Stimulated activated naive CD8-positive, alpha-beta T cell treated with anti-CD3 and anti-CD28 coated beads, Interleukin-15, Interleukin-2, amounts not matched to agents 100 U/mL and 50 U/mL, for 24 hours (primary cell): ENCODE data around the gene DCTN1.

ENCODE experiments used
- ATAC-seq: fragments of 150-1000 bp; cut with Tn5 transposase; one replicate; pipeline ENCODE4 v1.10.0; 2021
- DNase-seq: peaks from one replicate; pipeline ENCODE4 v3.0.0; 2021

The DCTN1 gene

DNA sequence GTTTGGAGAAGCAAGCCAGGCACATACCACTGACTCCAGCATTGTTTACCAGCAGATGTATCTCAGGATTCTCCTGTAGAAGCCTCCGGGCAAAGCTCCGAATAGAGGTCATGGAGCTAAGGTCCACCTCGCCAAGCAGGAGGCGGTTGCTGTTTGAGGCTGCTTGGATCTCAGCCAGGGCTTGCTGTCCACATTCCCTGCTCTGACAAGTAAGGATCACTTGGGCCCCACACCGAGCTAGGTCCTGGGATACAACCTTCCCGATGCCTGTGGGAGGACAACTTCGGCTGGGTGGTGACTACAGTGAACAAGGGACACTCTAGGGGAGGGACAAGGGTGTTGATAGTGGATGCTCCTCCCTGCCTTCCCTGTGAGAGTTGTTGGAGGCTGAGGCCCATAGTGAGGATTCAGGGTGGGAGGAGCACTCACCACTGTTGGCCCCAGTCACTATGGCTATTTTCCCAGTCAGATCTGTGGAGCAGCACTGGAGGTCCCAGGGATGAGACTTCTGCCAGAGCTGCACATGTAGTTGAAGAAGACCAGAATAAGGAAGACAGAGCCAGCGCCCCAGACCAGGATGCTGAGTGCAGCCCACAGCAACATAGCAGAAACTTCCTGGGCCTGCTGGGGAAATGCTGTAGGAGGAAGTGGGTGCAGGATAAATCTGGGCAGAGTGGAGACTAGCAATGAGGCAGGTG, 33.0 kb upstream of the DCTN1 start:
- DNase-seq (no peak), ATAC-seq (no peak)

- ATAC-seq (no peak), DNase-seq (no peak)
Measured at GRCh38 chr2:74407682-74408081, 27.6 kb upstream of the DCTN1 start.

GRCh38 chr2:74406035-74406434, 25.9 kb upstream of the DCTN1 start:
- no peak for DNase-seq
- ATAC-seq = no peak

GRCh38 chr2:74401891-74402290, 21.8 kb upstream of the DCTN1 start:
- ATAC-seq (no peak), DNase-seq (no peak)

- peak; percentile 46 for ATAC-seq
- no peak for DNase-seq
Measured at GRCh38 chr2:74399785-74400184, 19.7 kb upstream of the DCTN1 start.

- ATAC-seq (no peak), DNase-seq (no peak)
Measured at GRCh38 chr2:74396149-74396548, 16.0 kb upstream of the DCTN1 start.

DNA sequence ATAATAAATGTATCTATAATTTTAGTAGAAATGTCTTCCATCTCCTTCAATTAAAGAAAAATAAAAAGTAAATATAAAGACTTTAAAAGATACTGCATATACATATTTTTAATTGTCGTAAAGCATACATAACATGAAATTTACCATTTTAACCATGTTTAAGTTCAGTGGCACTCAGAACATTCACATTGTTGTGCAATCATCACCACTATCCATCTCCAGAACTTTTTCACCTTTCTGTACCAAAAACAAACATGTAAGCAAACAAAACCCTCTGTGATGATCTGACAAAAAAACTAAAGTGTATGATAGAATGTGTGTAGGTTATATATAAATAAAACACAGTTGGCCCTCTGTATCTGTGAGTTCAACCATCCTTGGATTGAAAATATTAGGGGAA, 13.4 kb upstream of the DCTN1 start:
- DNase-seq = no peak
- no peak for ATAC-seq

- no peak for DNase-seq
- no peak for ATAC-seq
Measured at GRCh38 chr2:74392449-74392743, 12.3 kb upstream of the DCTN1 start.

DNA sequence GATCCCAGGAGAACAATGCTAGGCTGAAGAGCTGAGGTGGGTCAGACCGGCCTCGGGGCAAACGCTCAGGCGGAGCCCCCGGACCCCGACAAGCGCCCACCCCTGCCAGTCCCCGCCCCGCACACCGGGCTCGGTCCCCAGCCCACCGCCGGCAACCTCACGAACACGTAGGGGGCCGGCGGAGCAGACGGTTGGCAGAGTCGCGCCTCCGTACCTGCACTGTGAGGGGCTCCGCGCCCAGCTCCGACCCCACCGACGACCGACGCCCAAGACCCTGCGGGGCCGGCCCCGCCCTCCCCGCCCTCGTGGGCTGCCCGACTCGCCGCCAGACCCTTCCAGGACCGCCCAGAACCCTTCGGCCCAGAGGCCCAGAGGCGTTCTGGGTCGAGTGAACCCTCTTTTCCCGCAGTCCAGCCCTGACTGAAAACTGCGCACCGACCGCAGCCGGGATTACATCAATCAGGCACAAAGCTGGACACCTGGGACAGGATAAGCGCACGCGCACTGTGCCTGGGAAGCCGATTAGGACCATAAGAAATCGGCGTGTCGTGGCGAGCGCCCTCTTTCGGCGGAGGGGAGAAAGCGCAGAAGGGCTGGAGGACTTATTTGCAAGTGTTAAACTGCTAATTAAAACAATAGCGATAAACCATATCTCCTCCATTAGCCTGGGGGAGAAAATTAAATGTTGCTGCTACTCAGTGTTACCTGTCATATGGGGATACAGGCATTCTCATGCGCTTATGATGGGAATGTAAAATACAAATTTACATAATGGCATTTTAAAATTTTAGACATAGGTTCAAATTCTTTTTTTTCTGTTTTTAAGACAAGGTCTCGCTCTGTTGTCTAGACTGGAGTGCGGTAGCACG, 11.7 kb upstream of the DCTN1 start:
- peak; percentile 96 for DNase-seq
- ATAC-seq = peak; percentile 79

DNA sequence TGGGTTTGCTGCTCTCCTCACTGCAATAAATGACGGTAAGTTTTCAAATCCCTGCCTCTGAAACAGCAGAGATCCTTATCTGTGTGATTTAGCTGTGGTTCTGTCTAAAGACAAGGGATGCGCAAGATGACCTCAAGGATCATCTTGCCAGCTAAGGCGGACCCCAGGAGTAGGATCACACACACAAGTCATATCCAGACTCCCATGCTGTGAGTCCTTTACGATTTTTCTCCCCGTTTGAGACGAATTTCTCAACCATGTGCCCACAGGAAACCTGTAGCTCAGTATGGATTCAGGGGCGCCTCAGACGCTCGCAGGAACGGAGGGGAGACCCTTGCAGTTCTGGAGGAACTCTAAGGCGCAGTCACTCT, 11.1 kb upstream of the DCTN1 start:
- DNase-seq (no peak), ATAC-seq (peak; percentile 24)

DNA sequence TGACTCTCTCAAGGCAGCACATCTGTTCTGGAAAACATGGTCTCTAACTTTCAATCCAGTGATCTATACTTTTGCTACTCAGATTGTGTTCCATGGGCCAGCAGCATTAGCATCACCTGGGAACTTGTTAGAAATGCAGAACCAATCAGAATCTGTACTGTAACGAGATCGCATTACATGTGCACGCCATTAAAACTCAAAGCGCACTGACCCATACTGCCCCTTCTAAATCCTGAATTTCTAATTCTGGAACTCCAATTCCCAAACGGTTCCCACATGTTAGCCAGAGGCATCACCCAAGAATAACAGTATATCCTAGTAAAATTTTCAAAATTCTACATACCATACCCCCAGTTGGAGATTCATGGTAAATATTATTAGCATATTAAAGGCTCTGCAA, 10.5 kb upstream of the DCTN1 start:
- DNase-seq (no peak), ATAC-seq (no peak)

- ATAC-seq = no peak
Measured at GRCh38 chr2:74387346-74387745, 7.2 kb upstream of the DCTN1 start.

GRCh38 chr2:74385396-74385795, 5.3 kb upstream of the DCTN1 start:
- no peak for DNase-seq

More at GRCh38 chr2:74387346-74387745, 7.2 kb upstream of the DCTN1 start:
- no peak for DNase-seq

DNA sequence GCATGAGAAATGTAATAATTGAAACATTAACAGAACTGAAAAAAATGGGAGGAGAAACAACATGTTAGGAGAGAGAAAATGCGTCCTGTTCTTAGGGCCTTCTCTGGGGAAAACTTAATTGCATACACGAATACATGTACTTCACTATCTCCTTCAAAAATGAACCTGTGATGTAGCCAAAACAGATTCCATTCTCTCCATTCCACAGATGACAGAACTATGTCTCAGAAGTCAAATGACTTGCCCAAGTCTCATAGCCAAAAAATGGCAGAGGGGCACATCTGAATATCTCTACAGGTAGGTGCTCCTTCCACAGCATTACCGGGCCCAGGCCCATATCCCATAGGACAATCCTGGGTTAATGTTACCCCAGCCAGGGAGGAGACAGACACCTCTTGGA, 3.9 kb upstream of the DCTN1 start:
- no peak for ATAC-seq
- no peak for DNase-seq

More at GRCh38 chr2:74385396-74385795, 5.3 kb upstream of the DCTN1 start:
- no peak for ATAC-seq

DNA sequence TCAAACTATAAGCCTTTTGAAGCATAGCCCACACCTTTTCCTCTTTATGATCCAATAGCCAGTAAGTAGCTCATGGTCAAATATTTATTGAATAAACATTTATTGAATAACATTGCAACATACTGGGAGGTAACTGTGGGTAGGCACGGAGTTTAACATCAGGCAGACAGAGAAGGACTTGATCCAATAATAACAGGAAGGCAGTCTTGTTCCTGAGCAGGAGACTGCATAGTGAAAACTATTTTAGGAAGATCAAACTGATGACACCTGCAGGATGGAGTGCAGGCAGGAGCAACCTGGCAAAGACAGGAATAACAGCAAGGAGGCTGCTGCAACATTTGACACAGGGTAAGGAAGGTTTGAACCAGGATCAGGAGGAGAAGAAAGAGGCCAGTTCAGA, 3.1 kb upstream of the DCTN1 start:
- no peak for ATAC-seq
- DNase-seq = no peak

- no peak for ATAC-seq
- no peak for DNase-seq
Measured at GRCh38 chr2:74381751-74382150, 1.6 kb upstream of the DCTN1 start.

DNA sequence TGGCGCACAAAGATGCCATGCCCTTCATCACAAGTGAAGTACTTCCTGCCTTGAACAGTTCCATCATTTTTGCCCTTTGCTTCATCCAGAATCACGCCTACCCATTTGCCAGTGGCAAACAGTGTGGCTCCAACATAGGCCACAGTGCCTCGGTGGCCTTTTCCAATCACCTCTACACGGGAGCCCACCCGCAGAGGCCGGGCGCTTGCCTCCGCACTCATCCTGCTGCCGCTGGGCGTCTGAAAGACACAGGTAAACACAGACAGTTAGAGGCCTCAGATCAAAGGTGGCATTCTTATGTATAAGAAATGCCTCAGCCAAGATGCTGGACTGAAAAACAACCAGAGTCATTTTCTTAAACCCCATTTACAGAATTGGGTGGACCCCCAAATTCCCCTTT, 2.1 kb downstream of the DCTN1 start:
- DNase-seq (no peak), ATAC-seq (no peak)

DNA sequence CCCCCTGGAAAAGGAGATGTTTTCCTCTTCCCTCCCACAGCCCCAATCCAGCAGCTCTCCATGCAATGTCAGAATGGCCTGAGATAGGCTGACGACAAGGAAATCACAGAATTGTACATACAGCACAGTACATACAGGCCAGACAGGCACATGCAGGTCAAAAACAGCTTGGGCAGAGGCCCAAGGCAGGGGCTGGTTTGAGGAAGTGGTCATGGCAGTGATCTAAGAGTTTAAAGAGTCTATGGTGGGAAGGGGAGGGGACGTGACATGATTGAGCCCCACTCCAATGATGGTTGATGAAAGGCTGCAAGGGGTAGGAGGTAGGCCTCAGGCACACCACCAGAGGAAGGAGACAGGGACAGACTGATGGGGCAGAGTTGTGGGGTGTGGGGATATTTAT, 4.3 kb downstream of the DCTN1 start:
- no peak for ATAC-seq
- DNase-seq = no peak

- ATAC-seq (no peak), DNase-seq (no peak)
Measured at GRCh38 chr2:74374509-74375205, 5.5 kb downstream of the DCTN1 start.

DNA sequence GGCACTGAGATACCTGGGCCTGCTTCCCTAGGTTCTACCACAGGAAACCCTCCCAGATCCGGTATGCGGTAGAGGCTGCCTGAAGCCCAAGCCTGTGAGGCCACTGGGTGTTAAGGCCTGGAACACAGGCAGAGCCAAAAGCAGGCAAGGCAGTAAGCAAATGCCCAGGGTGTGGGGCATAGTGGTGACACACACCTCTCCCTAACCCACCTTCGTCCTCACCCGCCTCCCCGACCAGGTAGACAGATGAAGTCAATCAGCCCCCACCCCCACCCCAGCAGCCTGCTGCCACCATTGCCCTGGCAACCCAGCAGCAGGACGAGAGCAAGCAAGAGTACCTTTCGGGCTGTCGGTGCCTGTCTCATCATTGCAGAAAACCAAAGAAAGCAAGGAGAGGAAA, 6.1 kb downstream of the DCTN1 start:
- ATAC-seq = no peak

DNA sequence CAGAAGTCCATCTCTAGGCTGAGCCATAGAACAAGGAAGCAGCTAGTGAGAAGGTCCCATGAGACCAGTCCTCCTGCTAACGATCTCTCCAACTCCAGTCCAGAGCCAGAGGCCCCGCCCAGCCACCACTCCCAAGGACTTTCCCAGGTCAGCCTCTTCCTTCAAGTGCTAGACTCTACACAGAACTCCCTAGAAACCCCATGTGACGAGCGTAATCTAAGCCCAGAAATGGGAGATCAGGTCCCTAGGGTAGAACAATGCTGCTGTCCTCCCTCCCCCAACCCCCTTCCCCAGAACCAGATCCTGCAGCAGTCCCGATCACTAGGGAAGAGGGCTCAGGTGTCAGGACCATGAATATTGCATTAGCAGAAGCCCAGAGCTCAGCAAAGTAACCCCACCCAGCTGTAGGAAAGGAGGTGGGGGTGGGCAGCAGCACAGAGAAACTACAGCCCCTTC, 6.9 kb downstream of the DCTN1 start:
- no peak for ATAC-seq
- no peak for DNase-seq

More for the DNA sequence above, 6.1 kb downstream of the DCTN1 start:
- DNase-seq = no peak

- ATAC-seq (no peak), DNase-seq (no peak)
Measured at GRCh38 chr2:74372674-74373073, 7.4 kb downstream of the DCTN1 start.

DNA sequence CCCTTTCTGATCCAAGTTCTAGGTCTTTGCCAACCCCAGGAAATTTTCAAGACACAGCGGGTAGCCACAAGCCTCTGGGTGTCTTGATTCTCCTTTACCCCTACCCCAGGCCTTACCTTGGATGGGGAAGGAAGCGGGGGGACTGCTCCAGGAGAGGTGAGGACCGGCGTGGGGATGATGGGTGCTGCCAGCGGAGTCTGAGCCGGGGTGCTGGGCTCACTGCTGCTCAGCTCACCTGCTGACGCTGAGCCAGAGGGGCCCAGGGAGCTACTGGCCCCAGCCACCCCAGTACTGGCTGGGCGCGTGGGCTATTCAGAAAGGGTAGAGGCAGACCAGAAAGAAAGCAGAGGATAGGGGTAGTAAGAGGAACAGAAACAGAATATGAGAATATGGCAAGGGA, 8.7 kb downstream of the DCTN1 start:
- no peak for ATAC-seq
- no peak for DNase-seq
